SK-N-MC (cell line): ENCODE measurements around the gene C12orf42.

Experiments
- EZH2 ChIP-seq: fragments of 200-600 bp; sonication (generic); IDR thresholded peaks from one replicate; pipeline ENCODE4 v1.6.1; 2017; ENCODE audit warnings: antibody characterized with exemption
- FOXP2 ChIP-seq: optimal IDR thresholded peaks from 2 replicates; pipeline ENCODE3; 2011; ENCODE audit warnings: mild to moderate bottlenecking, moderate library complexity; ENCODE audit not compliant: insufficient read depth; ENCODE audit errors: extremely low read length, control extremely low read depth
- POLR2AphosphoS5 ChIP-seq: IDR thresholded peaks from 2 replicates; pipeline ENCODE4 v1.6.1; 2012; ENCODE audit warnings: mild to moderate bottlenecking, low read depth, low read length, borderline replicate concordance

DNA sequence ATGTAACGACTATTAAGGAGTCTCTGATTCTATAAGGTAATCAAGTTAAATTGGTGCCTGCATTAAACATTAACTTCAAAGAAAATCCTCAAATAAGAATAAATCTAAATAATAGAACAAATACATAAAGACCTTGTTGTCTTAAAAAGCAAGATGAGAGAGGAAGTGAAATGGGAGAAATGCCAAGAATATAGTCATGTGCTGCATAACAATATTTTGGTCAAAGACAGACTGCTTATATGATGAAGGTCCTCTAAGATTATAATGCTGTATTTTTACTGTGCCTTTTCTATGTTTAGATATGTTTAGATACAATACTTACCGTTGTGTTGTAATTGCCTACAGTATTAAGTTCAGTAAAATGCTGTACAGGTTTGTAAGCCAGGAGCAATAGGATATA lies 213.6 kb downstream of the C12orf42 start:
- TF ChIP-seq EZH2, result no peak
- TF ChIP-seq POLR2AphosphoS5, result no peak
- TF ChIP-seq FOXP2, result no peak
